OCI-M2 (cell line): ENCODE measurements around the gene KCTD16.
A peak's percentile ranks its signal among the peaks of the same experiment; 100 is the strongest.

Experiments used
- DNase-seq: peaks from one replicate; lab custom pipeline; 2025; ENCODE audit not compliant: unreplicated experiment; lab: John Stamatoyannopoulos, UW

KCTD16 gene

DNA sequence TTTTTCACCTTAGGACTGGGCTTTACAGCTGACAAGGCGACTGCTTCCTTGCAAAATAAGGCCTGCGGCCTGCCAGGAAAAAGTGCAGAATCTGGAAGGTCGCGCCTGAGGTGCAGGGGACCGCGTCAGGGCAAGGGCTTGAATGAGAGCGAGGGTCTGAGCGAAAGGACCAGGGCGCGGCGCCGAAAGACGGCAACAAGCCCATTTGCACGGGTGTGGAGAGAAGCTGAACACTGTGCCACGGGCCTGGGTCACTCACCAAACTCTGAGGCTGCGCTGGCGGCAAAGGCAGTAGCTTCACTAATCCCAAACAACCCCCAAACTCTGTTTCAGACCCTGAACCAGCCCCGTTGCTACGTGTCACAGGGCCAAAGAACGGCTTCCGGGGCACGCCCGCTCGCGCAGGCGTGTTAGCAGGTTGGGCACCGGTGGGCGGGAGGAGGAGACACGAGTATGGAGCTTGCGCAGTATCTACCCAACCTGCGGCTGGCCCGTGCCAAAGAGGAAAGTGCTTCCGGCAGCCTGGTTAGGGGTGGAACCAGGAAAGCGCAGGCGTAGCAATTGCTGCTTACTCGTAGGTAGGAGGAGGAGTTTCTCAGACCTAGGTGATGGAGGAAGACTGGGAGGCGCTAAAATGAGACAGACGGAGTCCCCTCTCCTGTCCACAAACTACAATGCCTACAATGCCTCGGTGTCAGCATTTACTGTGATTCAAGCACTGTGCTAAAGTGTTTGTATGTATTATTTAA, at the start of gene KCTD16, which contains the start of gene YIPF5:
KCTD16 (plus strand) TSS at position 598 of the 749 bp plus-strand sequence.
YIPF5 (minus strand) TSS at position 384 of the 749 bp plus-strand sequence. CDS start 704 bp downstream, outside the sequence.
- peak; percentile 57 for DNase-seq

DNA sequence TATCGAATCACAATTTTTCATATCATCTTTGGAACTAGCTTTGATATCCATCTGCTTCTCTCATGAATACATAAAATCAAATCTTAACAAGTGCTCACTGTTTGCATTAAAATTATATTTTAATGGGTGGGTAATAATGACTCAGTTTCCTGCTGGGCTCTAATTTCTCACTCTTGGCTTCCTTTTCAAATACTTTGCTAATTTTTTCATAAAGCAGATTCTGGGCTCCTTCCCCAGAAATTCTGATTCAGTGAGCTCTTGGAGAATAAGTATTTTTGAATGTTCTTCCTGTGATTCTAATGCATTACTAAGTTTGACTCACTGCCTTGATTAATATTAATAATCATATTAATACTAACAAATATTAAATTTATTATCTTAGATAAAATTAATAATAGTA, 49.1 kb upstream of the KCTD16 start:
- DNase-seq = no peak

DNA sequence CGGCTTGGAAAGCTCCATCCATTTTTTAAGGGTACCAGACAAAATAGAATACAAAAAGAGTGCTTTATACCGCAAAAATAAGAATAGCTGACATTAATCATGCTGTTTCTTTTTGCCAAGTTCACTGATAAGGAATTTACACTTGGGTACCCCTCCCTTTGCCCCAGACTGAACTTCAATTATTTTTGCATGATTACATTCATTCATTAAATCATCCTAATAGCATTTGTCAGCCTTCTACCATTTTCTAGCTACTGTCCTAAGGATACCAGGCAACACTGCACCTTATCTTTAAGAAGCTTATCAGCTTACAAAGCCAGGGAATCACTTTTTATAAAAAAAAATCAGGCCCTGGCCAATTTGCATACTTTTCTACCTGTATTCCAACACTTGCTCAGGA, 48.6 kb upstream of the KCTD16 start:
- no peak for DNase-seq

DNA sequence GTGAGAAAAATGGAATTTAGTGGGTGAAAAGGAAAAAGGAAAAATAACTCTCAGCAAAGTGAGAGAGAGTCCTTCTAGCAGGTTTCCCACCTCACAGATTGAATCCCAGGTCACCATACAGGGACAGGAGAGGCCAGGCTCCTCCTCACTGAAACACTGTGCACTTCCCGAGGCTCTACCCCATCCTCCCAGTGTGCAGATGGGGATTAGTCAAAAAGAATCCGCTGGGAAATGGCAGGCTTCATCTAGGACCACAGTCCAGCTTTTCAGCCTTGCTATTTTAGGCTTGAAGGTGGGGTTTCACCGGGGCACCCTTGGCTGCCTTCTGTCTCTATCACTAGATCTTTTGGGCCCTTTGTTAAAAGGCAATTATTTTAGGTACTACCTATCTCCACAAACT, 48.0 kb upstream of the KCTD16 start:
- no peak for DNase-seq

DNA sequence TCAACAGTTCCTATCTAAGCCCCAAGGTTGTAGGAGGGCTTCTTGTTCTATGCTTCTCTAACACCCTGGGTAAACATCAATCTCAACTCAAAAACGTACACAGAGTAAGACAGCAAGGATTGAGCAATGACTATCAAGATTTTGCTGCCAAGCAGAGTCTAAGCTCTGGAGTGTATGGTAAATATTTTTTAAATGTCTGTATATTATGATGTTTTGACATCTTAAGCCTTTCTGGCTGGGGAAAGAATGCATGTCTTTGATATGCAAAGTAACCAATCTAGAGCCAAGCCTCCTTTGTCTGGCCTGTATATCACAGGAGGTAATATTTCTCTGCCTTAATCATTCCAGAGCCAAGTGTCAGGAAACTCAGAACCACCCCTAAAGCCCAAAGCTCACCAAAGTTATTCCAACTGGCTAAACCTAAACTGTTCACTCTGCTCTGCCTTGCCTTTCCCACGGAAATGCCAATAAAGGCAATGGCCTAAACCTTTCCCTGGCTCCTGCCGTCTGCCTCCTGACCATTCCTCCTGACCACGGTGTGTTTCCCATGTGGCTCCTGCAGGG, 45.4 kb upstream of the KCTD16 start:
- no peak for DNase-seq

DNA sequence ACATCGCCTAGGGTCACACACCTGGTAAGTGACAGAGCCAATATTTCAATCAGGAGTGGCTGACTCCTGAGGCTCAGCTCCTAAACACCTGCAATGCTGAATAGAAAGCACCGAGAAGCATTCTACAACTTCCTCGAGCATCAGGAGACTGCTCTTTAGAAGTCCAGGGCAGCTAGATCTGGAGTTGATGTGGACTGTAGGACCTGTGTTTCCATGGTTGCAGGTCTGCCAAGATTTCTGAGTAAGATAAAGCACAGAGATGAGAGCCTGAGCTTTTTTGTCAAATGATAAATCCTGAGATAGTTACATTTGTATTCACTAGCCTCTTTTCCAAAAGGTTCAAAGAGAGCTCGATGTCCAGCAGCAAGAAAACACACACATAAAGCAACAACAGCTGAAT, 44.0 kb upstream of the KCTD16 start:
- no peak for DNase-seq

DNA sequence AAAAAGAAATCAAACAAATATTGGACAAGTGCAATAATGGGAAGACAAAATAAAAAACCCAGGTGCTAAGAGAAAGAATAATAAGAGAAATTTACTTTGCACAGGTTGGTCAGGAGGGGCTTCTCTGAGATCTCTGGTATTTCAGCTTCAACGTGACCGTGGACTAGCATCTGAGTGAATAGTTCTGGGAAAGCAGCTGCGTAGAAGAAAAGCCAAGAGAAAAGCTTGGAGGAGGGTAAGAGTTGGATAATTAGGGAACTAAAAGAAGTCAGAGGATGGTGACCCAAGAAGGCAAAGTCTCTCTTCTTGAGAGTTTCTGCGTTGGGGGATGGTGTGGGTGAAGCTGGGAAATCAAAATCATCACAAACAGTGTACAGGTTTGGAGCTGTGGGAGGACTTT, 41.8 kb upstream of the KCTD16 start:
- no peak for DNase-seq

DNA sequence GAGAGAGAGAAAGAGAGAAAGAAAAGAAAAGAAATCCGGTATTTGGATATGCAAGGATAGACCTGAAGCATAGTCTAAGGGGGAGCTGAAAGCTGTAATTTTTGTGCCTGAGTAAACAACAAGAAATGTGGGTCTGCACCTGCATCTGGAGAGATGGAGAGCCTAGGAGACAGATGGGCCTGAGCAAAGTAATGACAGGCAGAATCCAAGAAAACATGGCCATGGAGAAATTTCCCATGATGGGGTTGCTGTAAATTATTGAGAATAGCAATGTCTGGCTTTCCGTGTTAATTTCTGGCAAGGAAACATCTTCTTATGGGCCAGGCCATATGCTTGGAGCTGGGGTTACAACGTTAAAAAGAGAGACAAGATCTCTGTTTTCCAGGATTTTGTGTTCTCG, 40.4 kb upstream of the KCTD16 start:
- no peak for DNase-seq

DNA sequence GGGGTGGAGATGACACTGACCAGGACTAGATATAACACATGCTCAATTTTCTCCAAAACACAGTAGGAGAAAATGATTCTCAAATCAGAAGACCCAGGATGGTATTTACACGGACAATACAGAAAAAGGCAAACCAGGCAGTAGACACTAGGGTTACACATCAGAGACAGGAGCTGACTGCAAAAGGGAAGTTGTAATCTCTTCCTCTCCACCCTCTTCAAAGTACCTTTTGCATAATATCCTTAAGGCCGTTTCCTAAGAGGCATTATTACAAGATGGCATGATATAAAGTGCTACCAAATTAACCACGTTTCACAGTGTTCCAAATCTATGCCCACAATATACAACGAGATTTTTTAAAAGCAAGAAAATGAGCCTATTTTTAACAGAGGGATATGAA, 39.4 kb upstream of the KCTD16 start:
- no peak for DNase-seq

DNA sequence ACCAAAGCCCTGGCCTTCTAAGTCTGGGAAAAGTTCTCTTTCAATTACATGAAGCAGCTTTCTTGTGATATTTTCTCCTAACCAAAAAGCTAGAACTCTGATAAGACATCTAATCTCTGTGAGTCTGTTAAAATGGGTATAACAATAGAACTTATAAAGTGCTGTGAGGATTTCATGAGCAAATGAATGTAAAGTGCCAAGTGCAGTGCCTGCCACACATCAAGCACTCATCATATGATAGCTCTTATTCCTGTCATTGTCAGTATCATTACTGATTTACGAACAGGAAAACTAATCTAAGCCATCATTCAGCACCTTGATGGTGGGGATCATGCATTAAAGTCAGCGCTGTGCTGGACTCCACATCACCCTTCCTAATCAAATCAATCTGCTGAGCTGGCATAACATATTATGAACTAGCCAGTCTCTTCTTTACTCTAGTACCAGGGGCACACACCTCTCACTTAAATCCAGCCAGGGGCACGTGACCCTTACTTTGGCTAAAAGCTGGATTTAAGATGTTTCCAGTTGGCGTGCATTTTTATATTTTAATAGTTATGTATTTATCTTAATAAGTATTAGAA, 37.5 kb upstream of the KCTD16 start:
- DNase-seq = no peak

DNA sequence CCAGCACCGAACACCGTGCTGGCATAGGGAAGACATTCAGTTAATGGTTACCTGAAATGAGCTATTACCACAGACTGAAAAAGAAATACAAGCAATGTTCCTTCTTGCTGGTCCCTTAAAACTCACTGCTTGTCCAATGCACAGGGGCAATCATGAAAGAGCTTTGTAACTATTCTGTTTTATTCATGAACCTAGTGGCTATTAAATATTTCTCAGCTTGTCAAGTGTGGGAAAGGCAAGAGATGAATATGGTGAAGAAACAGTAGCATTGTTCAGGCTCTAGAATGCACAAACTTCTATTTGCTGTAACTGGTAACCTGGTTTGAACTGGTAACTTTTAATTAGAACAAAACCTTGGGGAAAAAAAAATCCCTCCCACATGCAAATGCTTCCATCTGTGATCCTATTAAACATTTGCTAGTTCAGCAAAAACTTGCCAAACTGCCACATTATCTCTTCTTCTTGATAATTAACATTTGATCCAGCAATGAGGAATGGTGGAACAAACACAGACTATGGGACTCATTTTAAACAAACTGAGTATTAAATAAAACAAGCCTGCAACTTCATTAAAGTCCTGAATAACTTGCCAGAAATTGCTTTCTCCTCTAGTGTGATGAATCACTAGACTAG, 36.4 kb upstream of the KCTD16 start:
- DNase-seq = no peak

DNA sequence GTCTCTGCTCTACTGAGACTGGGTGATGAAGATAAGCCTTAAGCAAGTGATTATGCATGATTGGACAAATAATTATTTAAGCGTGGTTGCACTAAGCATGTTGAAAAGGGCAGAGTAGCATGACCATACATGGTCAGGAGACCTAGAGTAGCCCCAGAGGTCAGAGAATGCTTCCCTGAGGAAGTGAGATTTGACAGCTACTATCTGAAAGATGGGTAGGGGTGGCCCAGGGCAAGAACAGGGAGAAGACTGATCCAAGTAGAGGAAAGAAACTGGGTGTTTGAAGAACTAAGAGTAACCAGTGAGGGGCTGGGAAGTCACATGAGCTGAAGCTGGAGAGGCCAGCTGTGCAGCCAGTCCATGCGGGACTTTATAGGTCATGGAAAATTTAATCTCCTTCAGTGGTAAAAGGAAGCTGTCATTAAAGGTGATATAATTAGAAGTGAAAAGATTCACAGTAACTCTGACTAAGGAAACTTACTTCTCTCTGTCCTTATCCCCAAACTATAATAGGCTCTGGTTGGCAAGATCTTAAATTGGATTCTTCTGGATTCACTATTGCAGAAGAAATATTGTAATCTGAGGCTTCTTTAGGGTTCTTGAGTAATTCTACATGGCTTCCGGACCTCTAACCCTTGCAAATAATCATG, 35.4 kb upstream of the KCTD16 start:
- no peak for DNase-seq

DNA sequence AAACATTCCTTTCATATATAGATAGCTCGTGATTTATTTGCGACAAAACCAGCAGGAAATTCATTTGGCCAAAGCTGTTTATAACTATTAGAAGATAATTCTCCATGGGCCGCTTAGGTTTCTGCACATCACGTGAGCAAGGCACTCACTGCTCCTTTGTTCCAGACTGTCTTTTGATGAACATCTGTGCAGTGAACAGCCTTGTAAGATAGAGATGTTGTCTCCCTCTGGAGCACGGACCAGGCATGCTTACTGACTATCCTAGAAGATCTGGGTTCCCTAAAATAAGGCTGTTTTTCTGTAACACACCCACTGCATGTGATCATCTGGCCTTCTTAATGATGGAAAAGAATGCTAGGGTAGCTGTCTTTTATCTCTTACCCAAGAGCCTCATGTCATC, 31.1 kb upstream of the KCTD16 start:
- no peak for DNase-seq

DNA sequence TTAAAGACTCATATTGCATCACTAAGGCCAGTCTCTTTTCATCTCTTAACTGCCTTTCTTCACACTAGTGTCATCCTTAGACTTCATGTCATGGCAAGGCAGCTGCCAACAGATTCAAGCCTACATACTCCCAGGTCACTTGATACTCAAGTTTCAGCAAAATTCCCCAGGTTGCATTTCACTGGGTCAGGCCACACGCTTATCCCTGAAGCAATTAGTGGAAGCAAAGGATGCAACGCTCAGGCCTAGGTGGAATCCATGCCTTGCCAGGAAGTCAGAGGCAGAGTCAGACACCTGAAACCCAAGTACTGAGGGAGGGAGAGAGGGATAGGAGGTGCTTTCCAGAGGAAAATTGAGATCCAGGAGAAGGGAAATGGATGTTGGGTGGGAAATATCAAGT, 29.1 kb upstream of the KCTD16 start:
- DNase-seq = no peak

DNA sequence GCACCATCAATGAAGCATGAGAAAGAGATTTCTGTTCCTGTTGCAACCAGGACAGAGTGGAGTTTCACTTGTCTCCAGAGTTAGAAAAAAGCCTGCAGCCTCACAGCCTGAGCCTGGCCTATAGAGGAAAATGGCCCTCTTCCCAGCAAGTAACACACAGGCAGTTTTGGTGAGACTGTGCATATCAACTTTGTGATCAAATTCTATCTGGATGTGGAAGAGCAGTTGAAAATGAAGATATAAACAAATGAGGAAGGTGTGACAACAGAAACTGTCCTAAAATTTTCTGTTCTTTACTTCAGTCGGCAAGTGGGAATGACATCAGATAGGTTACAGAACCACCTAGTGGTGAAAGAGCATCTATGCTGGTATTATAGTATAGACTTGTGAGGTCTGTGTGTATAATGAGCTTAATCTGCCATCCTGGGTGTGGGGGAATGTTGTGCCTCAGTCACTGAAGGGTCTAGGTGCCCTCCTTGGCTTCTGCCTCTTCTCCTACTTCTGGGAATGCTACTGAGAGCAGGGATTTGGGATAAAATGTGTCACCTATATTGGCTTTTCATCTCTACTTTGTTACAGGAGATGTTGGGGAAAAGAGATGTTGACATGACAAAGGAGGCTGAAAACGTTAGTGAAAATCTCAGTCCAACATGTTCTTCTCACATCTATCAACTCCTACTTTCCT, 28.4 kb upstream of the KCTD16 start:
- DNase-seq = no peak

DNA sequence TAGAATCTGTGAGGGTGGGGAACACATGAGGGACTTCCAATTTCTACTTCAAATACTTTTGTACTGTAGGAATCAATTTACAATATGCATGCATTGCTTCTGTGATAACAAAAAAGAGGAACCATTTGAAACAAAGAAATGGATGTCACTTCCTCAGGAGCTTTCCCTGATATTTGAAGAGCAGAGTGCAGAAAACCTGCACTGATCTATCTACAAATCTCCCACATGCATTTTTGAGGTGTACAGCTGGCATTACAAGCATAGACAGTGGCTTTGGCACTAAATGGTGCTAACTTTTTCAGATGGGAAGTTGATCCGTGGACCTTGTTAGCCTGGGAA, 27.9 kb upstream of the KCTD16 start:
- DNase-seq = no peak

DNA sequence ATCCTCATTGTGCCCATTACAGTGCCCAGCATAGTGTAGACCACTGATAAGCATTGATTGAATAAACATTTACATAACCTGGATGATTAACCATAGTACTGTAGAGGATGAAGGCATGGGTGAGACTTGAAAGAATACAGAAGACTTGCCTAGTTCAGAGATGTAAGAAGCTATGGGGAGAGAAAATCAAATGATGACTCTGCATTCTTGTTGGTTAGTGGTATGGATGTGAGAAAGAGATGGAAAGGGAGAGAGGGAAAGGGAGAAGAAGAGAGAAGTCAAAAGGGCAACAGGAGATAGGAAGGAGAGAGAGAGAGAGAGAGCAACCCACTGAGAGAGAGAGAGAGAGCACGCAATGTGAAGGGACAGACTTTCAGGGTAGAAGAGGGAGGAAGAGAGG, 27.0 kb upstream of the KCTD16 start:
- no peak for DNase-seq

DNA sequence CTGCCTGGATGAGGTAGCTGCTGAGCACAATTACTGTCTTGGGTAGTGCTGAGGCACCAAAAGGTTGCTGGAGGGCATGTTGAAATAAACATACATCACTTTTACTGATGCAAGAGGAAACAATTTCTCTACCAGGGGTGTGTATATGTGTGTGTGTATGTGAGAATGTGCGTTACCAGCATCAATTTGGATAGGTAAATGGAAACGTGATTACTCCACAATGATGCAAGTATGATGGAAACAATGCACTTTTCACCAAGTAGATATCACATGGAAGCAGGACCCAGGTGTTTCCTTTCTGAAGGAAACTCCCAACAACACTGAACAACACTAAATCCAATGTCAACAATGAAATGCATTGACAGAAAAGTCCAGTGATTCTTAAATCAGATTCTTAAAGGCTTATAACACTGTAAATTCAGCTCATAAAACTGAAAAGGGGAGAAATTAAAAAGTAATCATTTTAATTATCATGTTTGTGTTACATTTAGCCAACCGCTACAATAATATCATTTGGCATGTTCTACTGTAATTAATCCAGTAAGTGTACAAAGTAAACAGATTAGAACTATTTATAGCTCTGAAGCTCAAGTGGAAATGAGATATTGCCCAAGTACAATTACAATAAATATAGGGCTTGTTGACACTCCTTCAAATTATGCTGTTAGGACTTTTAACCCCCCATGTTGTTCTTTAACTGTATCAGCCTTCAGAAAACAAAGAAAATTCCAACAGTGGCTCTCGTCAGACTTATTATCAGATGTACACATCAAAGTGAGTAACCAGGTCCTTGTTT, 25.5 kb upstream of the KCTD16 start:
- no peak for DNase-seq

DNA sequence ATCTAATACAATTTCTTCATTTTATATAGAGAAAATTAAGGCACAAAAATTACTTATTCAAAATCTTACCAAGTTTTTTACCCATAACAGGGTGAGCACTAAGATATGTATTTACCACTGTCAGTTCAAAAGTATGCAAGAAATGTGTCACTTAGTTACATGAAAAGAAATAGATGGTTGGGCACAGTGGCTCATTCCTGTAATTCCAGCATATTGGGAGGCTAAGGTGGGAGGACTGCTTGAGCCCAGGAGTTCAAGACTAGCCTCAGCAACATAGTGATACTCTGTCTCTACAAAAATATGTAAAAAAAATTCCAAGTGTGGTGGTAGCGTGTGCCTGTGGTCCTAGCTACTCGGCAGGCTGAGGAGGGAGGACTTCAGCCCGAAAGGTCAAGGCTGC, 19.6 kb upstream of the KCTD16 start:
- no peak for DNase-seq

DNA sequence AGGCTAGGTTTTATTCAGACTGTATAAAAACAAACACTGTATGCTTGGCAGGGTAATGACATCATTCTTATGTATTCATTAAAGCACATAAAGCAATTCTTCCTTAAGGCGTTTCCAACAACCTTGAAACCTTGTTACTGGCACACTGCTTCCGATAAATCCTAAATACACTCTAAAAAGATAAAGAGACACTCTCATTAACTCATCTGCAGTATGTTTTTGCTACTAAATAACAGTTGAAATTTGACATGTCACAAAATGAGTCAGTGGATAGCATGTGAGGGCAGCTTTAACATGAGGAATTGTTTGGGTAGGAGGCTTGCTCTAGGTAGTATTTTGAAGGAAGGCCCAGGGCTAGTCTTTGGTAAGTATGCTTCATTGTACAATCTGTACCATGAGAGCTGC, 13.9 kb upstream of the KCTD16 start:
- DNase-seq = no peak
